H1 (cell line): ENCODE results near the gene METAP1D. TPM values are rescaled to one million over a fixed set of nuclear protein-coding genes. Genes with fewer than 3 reads are reported as not detected.

Experiments
- CTCF ChIA-PET: fragments of 300-600 bp; sonication (Branson Sonifier 250); formaldehyde crosslinking; loops from one replicate; lab custom pipeline; 2021; ENCODE audit not compliant: partially characterized antibody; lab: Charles Lee
- POLR2A ChIA-PET: fragments of 300-600 bp; sonication (Branson Sonifier 250); formaldehyde crosslinking; loops from one replicate; lab custom pipeline; 2021; ENCODE audit warnings: inconsistent platforms; ENCODE audit not compliant: partially characterized antibody; lab: Charles Lee
- DNase-seq, 2 experiments: peaks; one replicate each; pipeline versions ENCODE4 v3.0.0 to v3.0.0-alpha.2; 2010 to 2022; ENCODE audit warnings: low spot score in 2 of 2, low read depth in 1 of 2, mixed read lengths in 1 of 2
- FAIRE-seq: peaks from 2 replicates; lab custom pipeline; 2011; peaks lifted over from hg19 to GRCh38; lab: Jason Lieb, UNC
- H2AFZ ChIP-seq: 2 replicates; pipeline ENCODE4 v1.8.1; 2012; ENCODE audit warnings: low read length, inconsistent platforms
- H2AK5ac ChIP-seq: 2 replicates; pipeline ENCODE4 v1.6.1; 2013; ENCODE audit warnings: low read depth, low read length
- H2BK120ac ChIP-seq: replicated peaks from 2 replicates; pipeline ENCODE3; 2013; ENCODE audit warnings: low read depth, low read length, inconsistent platforms
- H2BK12ac ChIP-seq: 2 replicates; pipeline ENCODE4 v1.6.1; 2013; ENCODE audit warnings: low read depth, low read length
- H2BK15ac ChIP-seq: 2 replicates; pipeline ENCODE4 v1.6.1; 2013; ENCODE audit warnings: low read length
- H2BK20ac ChIP-seq: 2 replicates; pipeline ENCODE4 v1.6.1; 2013; ENCODE audit warnings: low read length
- H2BK5ac ChIP-seq: 2 replicates; pipeline ENCODE4 v1.6.1; 2013; ENCODE audit warnings: low read depth, low read length
- H3K14ac ChIP-seq: 2 replicates; pipeline ENCODE4 v1.6.1; 2013; ENCODE audit warnings: inconsistent platforms; ENCODE audit not compliant: insufficient read length
- H3K18ac ChIP-seq: 2 replicates; pipeline ENCODE4 v1.6.1; 2013; ENCODE audit warnings: low read length; ENCODE audit errors: extremely low read depth
- H3K23ac ChIP-seq: 2 replicates; pipeline ENCODE4 v1.6.1; 2013; ENCODE audit warnings: inconsistent platforms; ENCODE audit not compliant: insufficient read length
- H3K23me2 ChIP-seq: 2 replicates; pipeline ENCODE4 v1.6.1; 2013; ENCODE audit warnings: low read depth, low read length
- H3K27ac ChIP-seq: 2 replicates; pipeline ENCODE4 v1.6.1; 2011; ENCODE audit warnings: low read depth, low read length, inconsistent platforms
- H3K27me3 ChIP-seq, 4 experiments: replicated peaks in 1 of 4; 1 replicate in 1 of 4; 2 replicates in 3 of 4; pipeline versions ENCODE4 v1.6.1 to v1.8.1; 2011 to 2013; ENCODE audit warnings: low read length in 3 of 4, mild to moderate bottlenecking in 3 of 4, inconsistent platforms in 2 of 4, mixed read lengths in 2 of 4, moderate library complexity in 1 of 4; ENCODE audit not compliant: control insufficient read depth in 3 of 4, insufficient read depth in 3 of 4; ENCODE audit errors: extremely low read depth in 1 of 4
- H3K36me3 ChIP-seq, 4 experiments: 2 replicates each; pipeline versions ENCODE4 v1.6.1 to v1.8.1; 2011 to 2013; ENCODE audit warnings: mild to moderate bottlenecking in 4 of 4, low read length in 3 of 4, moderate library complexity in 2 of 4, control low read depth in 1 of 4, inconsistent platforms in 1 of 4; ENCODE audit not compliant: insufficient read depth in 4 of 4, control insufficient read depth in 2 of 4
- H3K4ac ChIP-seq: replicated peaks from 2 replicates; pipeline ENCODE3; 2013; ENCODE audit warnings: low read length, low read depth, mixed read lengths, inconsistent platforms; ENCODE audit not compliant: insufficient read length
- H3K4me1 ChIP-seq, 4 experiments: replicated peaks in 1 of 4; 1 replicate in 1 of 4; 2 replicates in 3 of 4; pipeline versions ENCODE4 v1.6.1 to v1.8.1; 2011 to 2013; ENCODE audit warnings: low read length in 3 of 4, inconsistent platforms in 2 of 4, mixed read lengths in 1 of 4; ENCODE audit not compliant: insufficient read depth in 4 of 4, control insufficient read depth in 3 of 4
- H3K4me2 ChIP-seq, 2 experiments: 2 replicates each; pipeline versions ENCODE4 v1.6.1 to v1.8.1; 2011 to 2013; ENCODE audit warnings: low read depth in 2 of 2, low read length in 2 of 2, control low read depth in 1 of 2, inconsistent platforms in 1 of 2, mild to moderate bottlenecking in 1 of 2; ENCODE audit not compliant: insufficient read depth in 1 of 2
- H3K4me3 ChIP-seq, 4 experiments: fragments of 200-600, 300-600 bp in 1 of 4; sonication (generic), shearing (Covaris generic), sonication (Bioruptor Twin) in 1 of 4; 2 replicates each; pipeline versions ENCODE4 v1.5.1 to v1.8.1; 2011 to 2016; ENCODE audit warnings: low read length in 4 of 4, low read depth in 3 of 4, control low read depth in 2 of 4, inconsistent platforms in 2 of 4, mild to moderate bottlenecking in 2 of 4, mixed read lengths in 1 of 4, moderate library complexity in 1 of 4; ENCODE audit not compliant: insufficient read depth in 2 of 4; ENCODE audit errors: extremely low read depth in 1 of 4
- H3K56ac ChIP-seq: replicated peaks from 2 replicates; pipeline ENCODE3; 2013; ENCODE audit warnings: low read depth, mild to moderate bottlenecking, mixed read lengths, low read length, inconsistent platforms; ENCODE audit not compliant: insufficient read length
- H3K79me1 ChIP-seq: 2 replicates; pipeline ENCODE4 v1.6.1; 2013; ENCODE audit warnings: low read depth, low read length, control low read depth
- H3K79me2 ChIP-seq, 2 experiments: 2 replicates each; pipeline versions ENCODE4 v1.6.1 to v1.8.1; 2012 to 2013; ENCODE audit warnings: low read length in 2 of 2, mild to moderate bottlenecking in 2 of 2, inconsistent platforms in 1 of 2; ENCODE audit not compliant: insufficient read depth in 2 of 2, control insufficient read depth in 1 of 2
- H3K9ac ChIP-seq, 4 experiments: replicated peaks in 1 of 4; 1 replicate in 1 of 4; 2 replicates in 3 of 4; pipeline versions ENCODE4 v1.6.1 to v1.8.1; 2011 to 2013; ENCODE audit warnings: low read depth in 3 of 4, low read length in 3 of 4, control low read depth in 2 of 4, mild to moderate bottlenecking in 2 of 4, moderate library complexity in 2 of 4, inconsistent platforms in 1 of 4; ENCODE audit errors: extremely low read depth in 1 of 4
- H3K9me3 ChIP-seq, 2 experiments: 2 replicates each; pipeline versions ENCODE4 v1.6.1 to v1.8.1; 2012 to 2013; ENCODE audit warnings: mild to moderate bottlenecking in 2 of 2, moderate library complexity in 2 of 2, control low read depth in 1 of 2, inconsistent platforms in 1 of 2, low read depth in 1 of 2, low read length in 1 of 2, mixed read lengths in 1 of 2; ENCODE audit not compliant: insufficient read depth in 2 of 2
- H4K20me1 ChIP-seq, 2 experiments: replicated peaks in 1 of 2; 2 replicates each; pipeline versions ENCODE3 to v1.8.1; 2011 to 2013; ENCODE audit warnings: inconsistent platforms in 2 of 2, low read length in 2 of 2, mild to moderate bottlenecking in 1 of 2; ENCODE audit not compliant: insufficient read depth in 2 of 2, control insufficient read depth in 1 of 2
- H4K5ac ChIP-seq: 2 replicates; pipeline ENCODE4 v1.6.1; 2013; ENCODE audit warnings: low read length, low read depth, mixed read lengths, inconsistent platforms; ENCODE audit not compliant: insufficient read length
- H4K8ac ChIP-seq: 2 replicates; pipeline ENCODE4 v1.8.0; 2013; ENCODE audit warnings: mild to moderate bottlenecking, moderate library complexity, low read length, inconsistent platforms; ENCODE audit not compliant: insufficient read depth; ENCODE audit errors: extremely low read depth
- H4K91ac ChIP-seq: replicated peaks from 2 replicates; pipeline ENCODE3; 2013; ENCODE audit warnings: low read length, mixed read lengths, inconsistent platforms; ENCODE audit not compliant: insufficient read length
- CBX8 ChIP-seq: fragments of 300-800, 300-1000 bp; sonication (generic); IDR thresholded peaks from 2 replicates; pipeline ENCODE4 v1.7.1; 2016; ENCODE audit warnings: low read depth, low read length, borderline replicate concordance
- EP300 ChIP-seq, 2 experiments: IDR thresholded peaks; 1 replicate in 1 of 2; 2 replicates in 1 of 2; pipeline ENCODE4 v1.6.1; 2011 to 2012; ENCODE audit warnings: low read depth in 2 of 2, low read length in 2 of 2, mild to moderate bottlenecking in 2 of 2, borderline replicate concordance in 1 of 2, inconsistent platforms in 1 of 2, moderate library complexity in 1 of 2
- EZH2 ChIP-seq: fragments of 200-600 bp; sonication (generic); IDR thresholded peaks from 2 replicates; pipeline ENCODE4 v1.7.1; 2012; ENCODE audit warnings: low read depth, mild to moderate bottlenecking, moderate library complexity, low read length, inconsistent platforms; ENCODE audit not compliant: severe bottlenecking
- FOSL1 ChIP-seq: IDR thresholded peaks from 2 replicates; pipeline ENCODE4 v1.6.1; 2011; ENCODE audit warnings: mild to moderate bottlenecking, low read depth, low read length, moderate library complexity; ENCODE audit not compliant: insufficient read depth
- NRF1 ChIP-seq: IDR thresholded peaks from 2 replicates; pipeline ENCODE4 v1.6.1; 2011; ENCODE audit warnings: mild to moderate bottlenecking, low read depth, low read length, improper control_type of control experiment
- RXRA ChIP-seq: IDR thresholded peaks from 2 replicates; pipeline ENCODE4 v1.6.1; 2011; ENCODE audit warnings: low read depth, mild to moderate bottlenecking, low read length, moderate library complexity; ENCODE audit not compliant: insufficient read depth
- SP2 ChIP-seq: IDR thresholded peaks from 2 replicates; pipeline ENCODE4 v1.6.1; 2012; ENCODE audit warnings: mild to moderate bottlenecking, low read length, inconsistent platforms
- WGBS, 2 experiments: shearing (Covaris generic) in 1 of 2; methylation state at CpG; one replicate each; pipeline versions ENCODE4 v1.1.6 to v1.1.7; 2013 to 2015; ENCODE audit warnings: low lambda C conversion rate in 2 of 2, mixed read lengths in 2 of 2, inconsistent platforms in 1 of 2, low coverage in 1 of 2, missing lambda C conversion rate in 1 of 2; ENCODE audit not compliant: insufficient replicate concordance in 2 of 2, insufficient coverage in 1 of 2, insufficient read length in 1 of 2; ENCODE audit errors: extremely low coverage in 1 of 2, missing lambda C conversion rate in 1 of 2; 5-methylcytosine and 5-hydroxymethylcytosine counted together
- polyA plus RNA-seq, 7 experiments: library from polyadenylated mRNA; depleted of rRNA in 3 of 7; stranded (reverse) in 5 of 7; unstranded in 2 of 7; fragments of >200 nt in 5 of 7; fragments of 200-250 nt in 2 of 7; gene quantifications; 1 replicate in 5 of 7; 2 replicates in 1 of 7; 4 replicates in 1 of 7; pipeline versions ENCODE4 v1.2.1 to v1.2.3, GENCODE V29; 2011 to 2013; ENCODE audit warnings: missing spikeins in 2 of 7, mixed read lengths in 2 of 7
- total RNA-seq: library from RNA; stranded (reverse); fragmentation: NEBNext Ultra II Directional; extraction: Animal tissue kit (Norgen Biotek cat#: 25700); gene quantifications from 2 replicates; pipeline ENCODE4 v1.2.1, GENCODE V29; 2021

METAP1D gene
- total and polyA plus RNA-seq, 2 of the 8 experiments (the other 6 are each of a cell fraction or from before 2014, with no cell fraction given), result 3.9 to 6.2 TPM

DNA sequence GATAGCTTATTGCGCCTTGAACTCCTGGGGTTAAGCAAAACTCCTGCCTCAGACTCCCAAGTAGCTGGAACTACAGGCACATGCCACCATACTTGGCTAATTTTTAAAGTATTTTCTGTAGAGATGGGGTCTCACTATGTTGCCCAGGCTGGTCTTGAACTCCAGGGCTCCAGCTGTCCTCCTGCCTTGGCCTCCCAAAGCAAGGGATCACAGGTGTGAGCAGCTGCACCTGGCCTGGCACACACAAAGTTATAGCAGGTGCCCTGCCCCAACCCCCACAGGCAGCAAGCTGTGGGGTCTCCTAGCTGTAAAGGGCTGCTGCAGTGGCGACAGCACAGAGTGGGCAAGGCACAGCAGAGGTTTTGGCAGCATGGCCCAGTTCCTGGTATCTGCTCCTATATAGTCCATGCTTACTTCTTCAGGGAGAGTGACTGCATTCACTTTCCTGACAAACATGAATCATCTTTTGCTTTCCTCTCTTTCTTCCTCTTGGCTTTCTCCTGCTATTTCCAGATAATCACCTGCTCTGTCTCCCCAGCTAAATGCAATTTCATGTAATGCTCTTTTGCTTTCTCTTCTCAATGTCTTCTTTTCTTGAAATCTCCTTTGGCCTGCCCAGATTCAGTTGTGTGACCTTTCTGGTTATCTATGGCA is 27.3 kb upstream of the METAP1D start:
- DNase-seq (no peak), FAIRE-seq (no peak)
- Histone ChIP-seq H3K4me2 (no peak overlapping the region), H4K5ac (no peak overlapping the region), H2BK20ac (no peak overlapping the region), H3K27me3 (no peaks in the 10 kb centered on the region), H3K14ac (no peak overlapping the region), H4K91ac (no peak overlapping the region), H3K18ac (no peak overlapping the region), H3K23ac (no peak overlapping the region), H3K23me2 (no peaks in the 10 kb centered on the region), H4K20me1 (peaks cover 0 to 4% of the 10 kb centered on the region in 2 experiments), H3K4me3 (no peak overlapping the region), H3K9ac (no peak overlapping the region), H3K36me3 (peaks cover 0 to 21% (median 2%) of the 10 kb centered on the region in 4 experiments; a peak in 4 of 8 replicates), H3K4me1 (no peaks in the 10 kb centered on the region), H3K4ac (no peak overlapping the region), H2AK5ac (no peak overlapping the region), H2BK12ac (no peak overlapping the region), H3K79me2 (no peaks in the 10 kb centered on the region), H4K8ac (no peak overlapping the region), H2BK5ac (no peak overlapping the region), H2BK120ac (no peak overlapping the region), H2AFZ (no peak overlapping the region), H3K27ac (no peak overlapping the region), H3K56ac (no peak overlapping the region), H3K79me1 (no peaks in the 10 kb centered on the region; the same call in 1 of the 2 replicates), H2BK15ac (no peak overlapping the region), H3K9me3 (no peaks in the 10 kb centered on the region)
- WGBS, 2 experiments, result 82% methylated on average over 2 of the region's 2 CpGs; no CpG with 5 or more reads in 1 of the 2 experiments
- ChIA-PET CTCF (interaction anchor here (0.6 to 1.3 kb wide), 2 partner anchors 16 to 1499 kb away, joined by 4 read pairs; no protein-coding TSS in a partner anchor), POLR2A (interaction anchor here (0.8 kb wide), 1 partner anchor 9 kb away, joined by 3 read pairs; no protein-coding TSS in a partner anchor)
- TF ChIP-seq RXRA (no peak), SP2 (no peak), NRF1 (no peak), EP300 (IDR thresholded peaks at IDR 0.05; ENCODE audit: borderline replicate concordance in 1 of 2, low read depth in 2 of 2, low read length in 2 of 2) (no peak), CBX8 (no peak), FOSL1 (no peak), EZH2 (no peak)
